ENCODE data around the gene RXRA. TPM values are rescaled to one million over a fixed set of nuclear protein-coding genes. Genes with fewer than 3 reads are reported as not detected.

RXRA gene
- total RNA-seq, 1 experiment from 2014 or later, result 29.9 TPM

DNA sequence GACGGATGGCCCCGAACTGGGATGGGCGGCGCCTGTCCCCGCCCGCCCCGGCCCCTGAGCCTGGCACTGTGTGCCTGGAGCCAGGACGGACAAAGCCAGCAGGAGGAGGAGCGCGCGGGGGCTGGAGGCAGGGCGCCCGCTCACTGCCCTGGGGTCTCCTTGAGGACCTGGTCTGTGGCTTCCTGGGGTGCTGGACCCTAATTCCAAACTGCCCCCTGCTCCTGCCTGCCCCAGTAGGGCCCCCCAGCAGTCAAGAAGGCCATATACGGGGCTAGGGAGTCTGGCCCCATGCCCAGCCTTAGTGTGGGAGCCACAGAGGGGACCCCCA lies 29.2 kb upstream of the RXRA start:
- H3K14ac ChIP-seq (ENCODE audit: insufficient read depth, low read length), result no peak overlapping the region
- no peaks in the 10 kb centered on the region for H3K36me3 Mint-ChIP-seq (ENCODE audit: insufficient read depth in 1 of 3, low read depth in 3 of 3)
- no peak overlapping the region for H3K9ac ChIP-seq (ENCODE audit: extremely low read depth, insufficient read length, low read length)
- H3K56ac ChIP-seq (ENCODE audit: insufficient read length, low read depth, low read length), result no peak overlapping the region
- WGBS (ENCODE audit: extremely low coverage, insufficient read length, low lambda C conversion rate), result no CpG with 5 or more reads among the region's 14 CpGs
- peaks cover 5 to 35% of the 10 kb centered on the region in 2 experiments for H3K4me1 Mint-ChIP-seq
- H3T11ph ChIP-seq (ENCODE audit: low read length), result no peak overlapping the region
- H3K4me1 ChIP-seq (ENCODE audit: insufficient read depth, low read length), result no peaks in the 10 kb centered on the region
- H3K4ac ChIP-seq (ENCODE audit: low read depth, low read length), result no peak overlapping the region
- H2BK120ac ChIP-seq (ENCODE audit: low read depth, low read length, poor library complexity, severe bottlenecking), result no peak overlapping the region
- no peak overlapping the region for H3K27ac Mint-ChIP-seq
- H3K27ac ChIP-seq (ENCODE audit: insufficient read length, low read depth, low read length), result no peak overlapping the region
- H3K27me3 Mint-ChIP-seq (ENCODE audit: low read depth), result peaks cover 5% of the 10 kb centered on the region
- no peaks in the 10 kb centered on the region for H3K23me2 ChIP-seq (ENCODE audit: insufficient read length, low read depth, low read length, poor library complexity, severe bottlenecking)
- no peak for DNase-seq
- H2BK15ac ChIP-seq (ENCODE audit: low read depth, low read length), result no peak overlapping the region
- no peak overlapping the region for H3K4me2 ChIP-seq (ENCODE audit: insufficient read depth, insufficient read length, low read length)
- no peak overlapping the region for H2AK5ac ChIP-seq (ENCODE audit: insufficient read length, low read length)
- H2AFZ ChIP-seq (ENCODE audit: low read length), result no peak overlapping the region
- H4K91ac ChIP-seq (ENCODE audit: insufficient read length, low read depth, low read length), result no peak overlapping the region
- TF ChIP-seq, protein P1, sequence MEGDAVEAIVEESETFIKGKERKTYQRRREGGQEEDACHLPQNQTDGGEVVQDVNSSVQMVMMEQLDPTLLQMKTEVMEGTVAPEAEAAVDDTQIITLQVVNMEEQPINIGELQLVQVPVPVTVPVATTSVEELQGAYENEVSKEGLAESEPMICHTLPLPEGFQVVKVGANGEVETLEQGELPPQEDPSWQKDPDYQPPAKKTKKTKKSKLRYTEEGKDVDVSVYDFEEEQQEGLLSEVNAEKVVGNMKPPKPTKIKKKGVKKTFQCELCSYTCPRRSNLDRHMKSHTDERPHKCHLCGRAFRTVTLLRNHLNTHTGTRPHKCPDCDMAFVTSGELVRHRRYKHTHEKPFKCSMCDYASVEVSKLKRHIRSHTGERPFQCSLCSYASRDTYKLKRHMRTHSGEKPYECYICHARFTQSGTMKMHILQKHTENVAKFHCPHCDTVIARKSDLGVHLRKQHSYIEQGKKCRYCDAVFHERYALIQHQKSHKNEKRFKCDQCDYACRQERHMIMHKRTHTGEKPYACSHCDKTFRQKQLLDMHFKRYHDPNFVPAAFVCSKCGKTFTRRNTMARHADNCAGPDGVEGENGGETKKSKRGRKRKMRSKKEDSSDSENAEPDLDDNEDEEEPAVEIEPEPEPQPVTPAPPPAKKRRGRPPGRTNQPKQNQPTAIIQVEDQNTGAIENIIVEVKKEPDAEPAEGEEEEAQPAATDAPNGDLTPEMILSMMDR (conservative IDR thresholded peaks at IDR 0.05), result no peak
- H2BK20ac ChIP-seq (ENCODE audit: low read depth, low read length, poor library complexity, severe bottlenecking), result no peak overlapping the region
- no peaks in the 10 kb centered on the region for H3K27me3 ChIP-seq (ENCODE audit: insufficient read depth, low read length)
- no peaks in the 10 kb centered on the region for H3K9me3 Mint-ChIP-seq
- no peak overlapping the region for H2BK5ac ChIP-seq (ENCODE audit: insufficient read length, low read length)
- no peaks in the 10 kb centered on the region for H4K20me1 ChIP-seq (ENCODE audit: control insufficient read depth, insufficient read depth, insufficient read length)
- no peaks in the 10 kb centered on the region for H3K79me1 ChIP-seq (ENCODE audit: insufficient read depth, low read depth, low read length, poor library complexity, severe bottlenecking)
- H3K79me2 ChIP-seq (ENCODE audit: insufficient read depth, low read length), result no peaks in the 10 kb centered on the region
- no peak overlapping the region for H3K18ac ChIP-seq (ENCODE audit: insufficient read length, low read depth, low read length)
- H3K9me3 ChIP-seq (ENCODE audit: control insufficient read depth, low read depth, low read length), result no peaks in the 10 kb centered on the region
- H3K4me3 Mint-ChIP-seq, result no peak overlapping the region
- no peak overlapping the region for H4K5ac ChIP-seq (ENCODE audit: insufficient read length, low read depth, low read length)
- H4K8ac ChIP-seq (replicated peaks; ENCODE audit: insufficient read length, low read depth, low read length), result no peak overlapping the region
- no peak overlapping the region for H2BK12ac ChIP-seq (ENCODE audit: insufficient read length, low read depth, low read length)
- H3K23ac ChIP-seq (ENCODE audit: insufficient read length, low read depth, low read length), result no peak overlapping the region
